ENCODE data around the gene KCNJ9. TPM values are rescaled to one million over a fixed set of nuclear protein-coding genes. Genes with fewer than 3 reads are reported as not detected.
A peak's percentile ranks its signal among the peaks of the same experiment; 100 is the strongest.

The KCNJ9 gene
- total and polyA plus RNA-seq, 2 of the 13 experiments (the other 11 are each of a cell fraction or from before 2014, with no cell fraction given), result not detected

DNA sequence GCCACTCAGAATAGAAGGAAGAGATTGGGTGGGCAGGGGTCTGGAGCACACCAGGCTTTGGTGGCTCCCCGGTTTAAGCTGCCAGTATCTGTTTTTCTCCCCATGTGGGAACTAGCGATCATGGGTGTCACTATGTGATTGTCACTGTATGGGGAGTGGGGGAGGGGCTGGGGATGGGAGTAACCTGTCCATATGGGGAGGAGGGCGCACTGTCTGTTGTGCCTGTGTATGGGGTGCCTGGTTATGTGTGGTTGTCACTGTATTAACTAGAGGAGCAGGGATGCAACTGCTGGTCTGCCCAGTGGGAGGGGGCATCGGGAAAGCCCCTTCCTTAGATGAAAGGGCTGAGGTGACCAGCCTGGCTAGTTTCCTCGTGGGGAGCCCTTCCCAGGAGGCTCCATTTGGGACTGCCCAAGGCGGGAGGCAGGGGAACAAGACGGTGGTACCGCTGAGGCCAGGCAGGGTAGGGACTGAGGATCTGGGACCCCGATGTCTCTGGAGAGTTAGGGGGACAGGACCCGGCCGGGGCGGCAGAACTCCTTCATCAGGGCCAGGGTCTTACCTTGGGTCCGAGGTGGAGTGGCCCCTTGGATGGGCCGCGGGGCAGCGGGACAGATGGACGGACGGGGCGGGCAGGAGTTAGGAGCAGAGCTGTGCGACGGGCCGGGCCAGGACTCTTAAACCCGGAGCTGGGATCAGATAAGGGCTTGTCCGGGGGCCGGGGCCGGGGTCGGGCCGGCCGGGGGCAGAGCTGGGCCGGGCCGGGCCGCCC, 11.7 kb upstream of the KCNJ9 start, which contains the start of gene KCNJ10:
Gene KCNJ10, minus strand, starts transcription at position 701 of the 772 bp plus-strand sequence. CDS start 27,628 bp downstream, outside the sequence.
- Histone ChIP-seq H3K9me3 (ENCODE audit: low read length) (no peaks in the 10 kb centered on the region), H3K4me3 (replicated peaks in 1 of 3; ENCODE audit: insufficient read depth in 1 of 3, low read depth in 2 of 3, low read length in 3 of 3) (peak within 1 kb of the TSS; percentile 80 to 87 (median 83)), H3K36me3 (replicated peaks in 1 of 2; ENCODE audit: control insufficient read depth in 1 of 2, insufficient read depth in 2 of 2, low read length in 2 of 2) (no peaks in the 10 kb centered on the region; a peak in 1 of 5 replicates), H2AFZ (ENCODE audit: low read length) (peak within 1 kb of the TSS; percentile 80), H3K4me2 (ENCODE audit: low read depth, low read length) (peak within 1 kb of the TSS; percentile 92), H3K79me2 (ENCODE audit: insufficient read depth, low read length) (peaks cover 3% of the 10 kb centered on the region), H4K20me1 (ENCODE audit: insufficient read depth, low read length) (no peaks in the 10 kb centered on the region), H3K27ac (ENCODE audit: extremely low read length, insufficient read depth, low read length) (peak within 1 kb of the TSS; percentile 39), H3K9ac (ENCODE audit: insufficient read depth, low read depth, low read length) (peak within 1 kb of the TSS; percentile 72), H3K27me3 (ENCODE audit: control insufficient read depth in 1 of 2, insufficient read depth in 2 of 2, low read length in 2 of 2) (no peaks in the 10 kb centered on the region; a peak in 1 of 5 replicates), H3K4me1 (ENCODE audit: insufficient read depth, low read length) (peaks cover 83% of the 10 kb centered on the region)
- TF ChIP-seq ZNF891 (CRISPR knock-in tag; IDR thresholded peaks at IDR 0.05) (peak; percentile 54; the same call in 1 of the 2 replicates), ZNF749 (CRISPR knock-in tag; IDR thresholded peaks at IDR 0.05; ENCODE audit: borderline replicate concordance) (0 out of 2 replicates have a peak, but pooled peaks have one; percentile 5), ZNF274 (CRISPR knock-in tag; IDR thresholded peaks at IDR 0.05) (0 out of 2 replicates have a peak, but pooled peaks have one; percentile 7), ZBTB21 (CRISPR knock-in tag; IDR thresholded peaks at IDR 0.05) (no peak), AGO2 (optimal IDR thresholded peaks at IDR 0.05; ENCODE audit: low read depth, low read length) (peak; percentile 17), FOXO1 (CRISPR knock-in tag; IDR thresholded peaks at IDR 0.05) (no peak), GLI4 (CRISPR knock-in tag; IDR thresholded peaks at IDR 0.05; ENCODE audit: borderline replicate concordance) (no peak), RBFOX2 (IDR thresholded peaks at IDR 0.05; ENCODE audit: low read depth, low read length) (peak; percentile 60), ZNF777 (CRISPR knock-in tag; IDR thresholded peaks at IDR 0.05) (peak; percentile 87), ARNT2 (CRISPR knock-in tag; IDR thresholded peaks at IDR 0.05; ENCODE audit: low read depth) (0 out of 2 replicates have a peak, but pooled peaks have one; percentile 22)
- TF ChIP-seq, protein P1, sequence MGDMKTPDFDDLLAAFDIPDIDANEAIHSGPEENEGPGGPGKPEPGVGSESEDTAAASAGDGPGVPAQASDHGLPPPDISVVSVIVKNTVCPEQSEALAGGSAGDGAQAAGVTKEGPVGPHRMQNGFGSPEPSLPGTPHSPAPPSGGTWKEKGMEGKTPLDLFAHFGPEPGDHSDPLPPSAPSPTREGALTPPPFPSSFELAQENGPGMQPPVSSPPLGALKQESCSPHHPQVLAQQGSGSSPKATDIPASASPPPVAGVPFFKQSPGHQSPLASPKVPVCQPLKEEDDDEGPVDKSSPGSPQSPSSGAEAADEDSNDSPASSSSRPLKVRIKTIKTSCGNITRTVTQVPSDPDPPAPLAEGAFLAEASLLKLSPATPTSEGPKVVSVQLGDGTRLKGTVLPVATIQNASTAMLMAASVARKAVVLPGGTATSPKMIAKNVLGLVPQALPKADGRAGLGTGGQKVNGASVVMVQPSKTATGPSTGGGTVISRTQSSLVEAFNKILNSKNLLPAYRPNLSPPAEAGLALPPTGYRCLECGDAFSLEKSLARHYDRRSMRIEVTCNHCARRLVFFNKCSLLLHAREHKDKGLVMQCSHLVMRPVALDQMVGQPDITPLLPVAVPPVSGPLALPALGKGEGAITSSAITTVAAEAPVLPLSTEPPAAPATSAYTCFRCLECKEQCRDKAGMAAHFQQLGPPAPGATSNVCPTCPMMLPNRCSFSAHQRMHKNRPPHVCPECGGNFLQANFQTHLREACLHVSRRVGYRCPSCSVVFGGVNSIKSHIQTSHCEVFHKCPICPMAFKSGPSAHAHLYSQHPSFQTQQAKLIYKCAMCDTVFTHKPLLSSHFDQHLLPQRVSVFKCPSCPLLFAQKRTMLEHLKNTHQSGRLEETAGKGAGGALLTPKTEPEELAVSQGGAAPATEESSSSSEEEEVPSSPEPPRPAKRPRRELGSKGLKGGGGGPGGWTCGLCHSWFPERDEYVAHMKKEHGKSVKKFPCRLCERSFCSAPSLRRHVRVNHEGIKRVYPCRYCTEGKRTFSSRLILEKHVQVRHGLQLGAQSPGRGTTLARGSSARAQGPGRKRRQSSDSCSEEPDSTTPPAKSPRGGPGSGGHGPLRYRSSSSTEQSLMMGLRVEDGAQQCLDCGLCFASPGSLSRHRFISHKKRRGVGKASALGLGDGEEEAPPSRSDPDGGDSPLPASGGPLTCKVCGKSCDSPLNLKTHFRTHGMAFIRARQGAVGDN (CRISPR knock-in tag; IDR thresholded peaks at IDR 0.05), result peak; percentile 14
- DNase-seq (ENCODE audit: low spot score) (no peak), ATAC-seq (peak; percentile 17), FAIRE-seq (no peak)
- 33% methylated on average over 4 of the region's 32 CpGs for WGBS (ENCODE audit: low lambda C conversion rate)
- intact Hi-C loops (cut with micrococcal nuclease; ENCODE audit: unreplicated experiment) (loop anchor here (1.0 kb wide), 2 partner anchors 16 to 37 kb away; no protein-coding TSS in a partner anchor), in situ Hi-C loops (cut with HindIII; ENCODE audit: extremely low pct_ligation_motif_present, low pct_unique_long_range_greater_than_20kb) (no loop called here)
- CTCF ChIA-PET (ENCODE audit: low intra/inter-chr PET ratio, low total read pairs), result no interaction called here
- no TSS peak for BruUV-seq (replicated peaks)
- POLR2A ChIA-PET, result interaction anchor here (0.9 to 3.4 kb wide), 6 partner anchors 9 to 193 kb away, joined by 4 to 25 read pairs (median 5); partner anchors contain the start of genes DCAF8, IGSF8 and PIGM
